Activated naive CD4-positive, alpha-beta T cell treated with anti-CD3 and anti-CD28 coated beads, Interleukin-2, amount 10 ng/mL, durations not matched to agents 5 hours and 36 hours (primary cell): ENCODE results near the gene ZNF639. TPM values are rescaled to one million over a fixed set of nuclear protein-coding genes. Genes with fewer than 3 reads are reported as not detected.

Source experiments
- total RNA-seq, 2 experiments: library from RNA; stranded (reverse); gene quantifications; one replicate each; pipeline ENCODE4 v1.2.3, GENCODE V29; 2021

The ZNF639 gene, protein sequence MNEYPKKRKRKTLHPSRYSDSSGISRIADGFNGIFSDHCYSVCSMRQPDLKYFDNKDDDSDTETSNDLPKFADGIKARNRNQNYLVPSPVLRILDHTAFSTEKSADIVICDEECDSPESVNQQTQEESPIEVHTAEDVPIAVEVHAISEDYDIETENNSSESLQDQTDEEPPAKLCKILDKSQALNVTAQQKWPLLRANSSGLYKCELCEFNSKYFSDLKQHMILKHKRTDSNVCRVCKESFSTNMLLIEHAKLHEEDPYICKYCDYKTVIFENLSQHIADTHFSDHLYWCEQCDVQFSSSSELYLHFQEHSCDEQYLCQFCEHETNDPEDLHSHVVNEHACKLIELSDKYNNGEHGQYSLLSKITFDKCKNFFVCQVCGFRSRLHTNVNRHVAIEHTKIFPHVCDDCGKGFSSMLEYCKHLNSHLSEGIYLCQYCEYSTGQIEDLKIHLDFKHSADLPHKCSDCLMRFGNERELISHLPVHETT
- total RNA-seq, result 10 to 100 TPM; 30.6 to 30.7 TPM

DNA sequence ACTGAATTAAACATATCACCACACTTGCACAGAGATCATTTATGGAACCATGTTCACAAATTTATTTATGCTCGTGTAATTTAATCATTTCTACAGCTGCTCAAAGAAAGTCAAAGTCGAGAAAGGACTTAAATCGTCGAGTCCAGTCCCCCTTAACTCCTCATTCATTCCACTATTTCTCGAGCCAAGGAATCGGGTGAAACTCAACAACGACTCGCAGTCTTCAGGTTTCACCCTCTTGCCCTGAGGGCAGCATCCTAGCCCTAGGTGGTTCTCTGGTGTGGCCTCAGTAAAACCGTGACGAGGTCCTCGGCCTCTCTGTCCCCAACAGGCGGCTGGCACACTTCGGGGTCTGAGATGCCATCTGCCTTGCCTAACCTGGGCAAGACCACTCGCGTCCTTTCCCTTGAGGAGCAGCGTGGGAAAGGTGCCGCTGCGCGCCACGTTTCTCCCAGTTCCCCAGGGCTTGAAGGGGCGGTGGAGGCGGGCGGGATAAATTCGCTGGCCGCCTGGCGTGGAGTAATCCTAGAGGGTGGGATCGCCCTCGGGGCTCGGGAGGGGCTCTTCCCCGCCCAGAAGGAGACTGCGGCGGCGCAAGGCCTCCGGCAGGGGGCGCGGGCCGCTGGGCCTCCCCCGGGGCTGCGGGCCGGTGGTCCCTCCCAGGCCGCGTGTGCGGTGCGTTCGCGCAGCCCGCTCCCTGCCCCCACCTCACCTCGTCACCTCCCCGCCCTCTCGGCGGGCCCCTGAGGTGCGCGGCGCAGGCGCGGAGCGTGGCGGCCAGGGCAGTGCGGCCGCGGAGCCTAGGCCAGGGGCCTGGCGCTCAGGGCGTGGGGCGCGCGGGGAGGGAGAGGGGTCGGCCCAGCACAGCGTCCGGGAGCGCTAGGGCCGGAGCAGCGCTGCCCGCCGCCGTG lies at the start of gene ZNF639:
ZNF639 (plus strand) TSS at position 746 of the 911 bp plus-strand sequence. CDS start 5,263 bp downstream, outside the sequence.

DNA sequence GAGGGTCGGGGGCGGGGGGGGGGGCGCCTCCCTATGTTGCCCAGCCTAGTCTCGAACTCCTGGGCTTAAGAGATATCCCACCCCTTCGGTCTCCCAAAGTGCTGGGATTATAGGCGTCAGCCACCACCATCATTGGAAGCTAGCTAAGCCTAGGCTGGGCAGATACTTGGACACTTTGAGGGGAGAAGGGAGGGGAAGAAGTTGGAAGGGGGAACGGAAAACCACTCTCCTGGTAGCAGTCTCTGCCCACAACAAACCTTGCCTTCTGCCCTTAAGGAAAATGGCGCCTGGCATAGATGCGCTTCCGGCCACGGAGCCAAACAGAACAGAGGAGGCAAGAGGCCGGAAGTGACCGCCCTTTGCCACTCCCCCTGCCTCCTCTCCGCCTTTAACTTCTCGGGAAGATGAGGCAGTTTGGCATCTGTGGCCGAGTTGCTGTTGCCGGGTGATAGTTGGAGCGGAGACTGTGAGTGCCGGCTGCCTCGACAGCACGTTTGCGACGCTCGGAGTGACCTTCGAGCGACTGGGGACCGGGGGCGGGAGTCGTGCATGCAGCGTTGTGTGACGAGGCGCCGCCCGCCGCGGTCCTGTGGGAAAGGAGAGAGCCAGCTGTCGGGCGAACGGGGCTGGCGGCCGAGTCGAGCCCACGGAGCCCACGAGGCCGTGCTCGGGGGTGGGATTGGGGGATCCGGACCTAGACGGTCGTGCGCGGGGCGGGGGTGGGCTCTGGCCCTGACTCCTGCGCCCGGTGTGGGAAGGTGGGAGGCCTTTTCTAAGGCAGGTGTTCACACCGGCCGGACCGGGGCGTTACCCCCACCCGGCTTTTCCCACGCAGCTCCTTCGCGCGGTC lies 24.7 kb downstream of the ZNF639 start, which contains the start of gene MFN1:
MFN1 (plus strand) TSS at position 365 of the 850 bp plus-strand sequence. CDS start 1,143 bp downstream, outside the sequence.

Other genes starting within 250 kb of the ZNF639 start
- 10 to 100 TPM; 29.6 to 30.9 TPM for gene PIK3CA, start 174.7 kb upstream of the ZNF639 start, total RNA-seq
- under 1 TPM; 0.31 to 0.48 TPM for gene KCNMB3, start 71.9 kb upstream of the ZNF639 start, total RNA-seq
- 10 to 100 TPM; 29.4 to 32.7 TPM for gene MFN1, start 24.7 kb downstream of the ZNF639 start, total RNA-seq
- 1 to 10 TPM; 2.3 to 3.8 TPM for gene GNB4, start 128.4 kb downstream of the ZNF639 start, total RNA-seq
- gene ACTL6A, start 239.9 kb downstream of the ZNF639 start, total RNA-seq, result 10 to 100 TPM; 65.3 to 71.8 TPM